GM19351 (cell line): Measurements from ENCODE around the gene THAP5.

ENCODE experiments used
- ATAC-seq: cut with Tn5 transposase; IDR thresholded peaks from one replicate; pipeline ENCODE4 v1.9.1; 2021; ENCODE audit warnings: mild to moderate bottlenecking, moderate library complexity; ENCODE audit not compliant: unreplicated experiment

THAP5 gene

GRCh38 chr7:108535744-108536143, 33.8 kb downstream of the THAP5 start:
- ATAC-seq: no peak

GRCh38 chr7:108535257-108535656, 34.2 kb downstream of the THAP5 start:
- ATAC-seq: no peak

- no peak for ATAC-seq
Measured at GRCh38 chr7:108533712-108534111, 35.8 kb downstream of the THAP5 start.

- ATAC-seq: no peak
Measured at GRCh38 chr7:108529341-108529740, 40.2 kb downstream of the THAP5 start.

- no peak for ATAC-seq
Measured at GRCh38 chr7:108528183-108528712, 41.3 kb downstream of the THAP5 start.

GRCh38 chr7:108526768-108527017, 42.8 kb downstream of the THAP5 start:
- ATAC-seq: no peak

GRCh38 chr7:108525985-108526767, 43.3 kb downstream of the THAP5 start, which contains the start of gene PNPLA8:
Gene PNPLA8, minus strand, starts transcription at chr7:108526135. Its CDS starts 10,644 bp downstream, at chr7:108515491.
- peak; percentile 90 for ATAC-seq

GRCh38 chr7:108525327-108525984, 44.0 kb downstream of the THAP5 start:
- peak; percentile 41 for ATAC-seq

- ATAC-seq: no peak
Measured at GRCh38 chr7:108522780-108523179, 46.7 kb downstream of the THAP5 start.

- no peak for ATAC-seq
Measured at GRCh38 chr7:108517951-108518350, 51.6 kb downstream of the THAP5 start.

- ATAC-seq: no peak
Measured at GRCh38 chr7:108515630-108516029, 53.9 kb downstream of the THAP5 start.

- ATAC-seq: no peak
Measured at GRCh38 chr7:108515013-108515412, 54.5 kb downstream of the THAP5 start.
